ENCODE data around the gene IL10RB. TPM values are rescaled to one million over a fixed set of nuclear protein-coding genes. Genes with fewer than 3 reads are reported as not detected.
A peak's percentile ranks its signal among the peaks of the same experiment; 100 is the strongest.

IL10RB gene
- total and polyA plus RNA-seq, 2 of the 13 experiments (the other 11 are each of a cell fraction or from before 2014, with no cell fraction given), result 17.4 to 18.2 TPM

- TF ChIP-seq ZNF513 (CRISPR knock-in tag; conservative IDR thresholded peaks at IDR 0.05), result no peak
- no peak for TF ChIP-seq GMEB2 (CRISPR knock-in tag; IDR thresholded peaks at IDR 0.05; ENCODE audit: low read depth)
- peak; percentile 34; the same call in 1 of the 2 replicates for TF ChIP-seq ARID5B (CRISPR knock-in tag; IDR thresholded peaks at IDR 0.05)
- TF ChIP-seq HNF4A (CRISPR knock-in tag; IDR thresholded peaks at IDR 0.05), result peak; percentile 76
- TF ChIP-seq ZNF10 (CRISPR knock-in tag; IDR thresholded peaks at IDR 0.05; ENCODE audit: borderline replicate concordance, low read depth), result no peak
- TF ChIP-seq KLF16 (CRISPR knock-in tag; IDR thresholded peaks at IDR 0.05), result no peak
- TF ChIP-seq NFYC (CRISPR knock-in tag; IDR thresholded peaks at IDR 0.05), result no peak
- no peak for TF ChIP-seq HIC2 (CRISPR knock-in tag; IDR thresholded peaks at IDR 0.05; ENCODE audit: low read depth)
- no peak for TF ChIP-seq GLI4 (CRISPR knock-in tag; IDR thresholded peaks at IDR 0.05; ENCODE audit: borderline replicate concordance)
- peak; percentile 35; the same call in 1 of the 2 replicates for TF ChIP-seq MAX (IDR thresholded peaks at IDR 0.05)
- no peak for TF ChIP-seq PCBP2 (optimal IDR thresholded peaks at IDR 0.05; ENCODE audit: low read depth, low read length, poor library complexity, severe bottlenecking)
- 0 out of 2 replicates have a peak, but pooled peaks have one; percentile 19 for TF ChIP-seq ZNF644 (CRISPR knock-in tag; IDR thresholded peaks at IDR 0.05; ENCODE audit: low read depth)
- no peak for TF ChIP-seq ASH2L (IDR thresholded peaks at IDR 0.05; ENCODE audit: insufficient read length, low read depth, low read length)
- no peak for TF ChIP-seq GATAD1 (CRISPR knock-in tag; IDR thresholded peaks at IDR 0.05)
Observed at GRCh38 chr21:33259995-33260394, 6.2 kb upstream of the IL10RB start (continued).
